SW480 (cell line): ENCODE measurements around the gene LRP1.

Experiments
- DNase-seq: peaks from one replicate; pipeline ENCODE4 v3.0.0-alpha.2; 2016; ENCODE audit warnings: low spot score

Gene LRP1

GRCh38 chr12:57154804-57155434, 26.6 kb downstream of the LRP1 start:
- no peak for DNase-seq

- no peak for DNase-seq
Measured at GRCh38 chr12:57156701-57157403, 28.6 kb downstream of the LRP1 start.

- DNase-seq = no peak
Measured at GRCh38 chr12:57157588-57158173, 29.4 kb downstream of the LRP1 start.

- DNase-seq = no peak
Measured at GRCh38 chr12:57158186-57158585, 29.9 kb downstream of the LRP1 start.

- DNase-seq = no peak
Measured at GRCh38 chr12:57158665-57159064, 30.4 kb downstream of the LRP1 start.

GRCh38 chr12:57159311-57159710, 31.0 kb downstream of the LRP1 start:
- no peak for DNase-seq

GRCh38 chr12:57160040-57160439, 31.8 kb downstream of the LRP1 start:
- DNase-seq = no peak

GRCh38 chr12:57160741-57161140, 32.5 kb downstream of the LRP1 start:
- DNase-seq = no peak

- no peak for DNase-seq
Measured at GRCh38 chr12:57161491-57161890, 33.2 kb downstream of the LRP1 start.

GRCh38 chr12:57162553-57163125, 34.4 kb downstream of the LRP1 start:
- DNase-seq = no peak

GRCh38 chr12:57164454-57164853, 36.2 kb downstream of the LRP1 start:
- DNase-seq = no peak

GRCh38 chr12:57164966-57165625, 36.8 kb downstream of the LRP1 start:
- DNase-seq = no peak

- peak; percentile 81 for DNase-seq
Measured at GRCh38 chr12:57165741-57166140, 37.5 kb downstream of the LRP1 start.

- peak; percentile 41 for DNase-seq
Measured at GRCh38 chr12:57166971-57167371, 38.7 kb downstream of the LRP1 start.

GRCh38 chr12:57168058-57168457, 39.8 kb downstream of the LRP1 start:
- no peak for DNase-seq

- DNase-seq = no peak
Measured at GRCh38 chr12:57169046-57169795, 40.9 kb downstream of the LRP1 start.

- no peak for DNase-seq
Measured at GRCh38 chr12:57169969-57170368, 41.7 kb downstream of the LRP1 start.

- no peak for DNase-seq
Measured at GRCh38 chr12:57170408-57170807, 42.1 kb downstream of the LRP1 start.

- DNase-seq = no peak
Measured at GRCh38 chr12:57170927-57171326, 42.6 kb downstream of the LRP1 start.

GRCh38 chr12:57171668-57172067, 43.4 kb downstream of the LRP1 start:
- DNase-seq = no peak

GRCh38 chr12:57173089-57173488, 44.8 kb downstream of the LRP1 start:
- no peak for DNase-seq

- no peak for DNase-seq
Measured at GRCh38 chr12:57173683-57174082, 45.4 kb downstream of the LRP1 start.
